IMR-90 (cell line): Measurements from ENCODE around the gene ALDH1A2. TPM values are rescaled to one million over a fixed set of nuclear protein-coding genes. Genes with fewer than 3 reads are reported as not detected.

Source experiments
- ATAC-seq: fragments of 200-7000 bp; cut with Tn5 transposase; 2 replicates; pipeline ENCODE4 v1.9.1; 2020; ENCODE audit warnings: low read depth, mild to moderate bottlenecking, moderate library complexity
- BruUV-seq: library from RNA; stranded (reverse); fragments of 400-500 nt; replicated peaks from 2 replicates; lab custom pipeline; 2021; lab: Mats Ljungman, UMichigan
- CTCF ChIA-PET: fragments of 300-600 bp; formaldehyde crosslinking; extraction: SDS; loops from one replicate; lab custom pipeline; 2021; ENCODE audit warnings: antibody characterized with exemption; lab: Yijun Ruan, JAX
- POLR2A ChIA-PET: fragments of 300-600 bp; sonication (Branson Sonifier 250); formaldehyde crosslinking; loops from one replicate; lab custom pipeline; 2022; ENCODE audit warnings: antibody characterized with exemption; ENCODE audit not compliant: unreplicated experiment; lab: Charles Lee
- DNase-seq: peaks from one replicate; pipeline ENCODE4 v3.0.0; 2013
- H2AFZ ChIP-seq: replicated peaks from 2 replicates; pipeline ENCODE3; 2013; ENCODE audit warnings: low read length, mild to moderate bottlenecking; ENCODE audit not compliant: poor library complexity
- H2AK5ac ChIP-seq: 2 replicates; pipeline ENCODE4 v1.6.1; 2013; ENCODE audit warnings: low read depth, low read length, inconsistent platforms
- H2AK9ac ChIP-seq: replicated peaks from 2 replicates; pipeline ENCODE3; 2013; ENCODE audit warnings: mild to moderate bottlenecking, low read depth, low read length, moderate library complexity; ENCODE audit not compliant: poor library complexity
- H2BK120ac ChIP-seq: 2 replicates; pipeline ENCODE4 v1.6.1; 2013; ENCODE audit warnings: low read depth, low read length, inconsistent platforms
- H2BK15ac ChIP-seq: 3 replicates; pipeline ENCODE4 v1.6.1; 2013; ENCODE audit warnings: low read depth, low read length, inconsistent platforms
- H2BK20ac ChIP-seq: 2 replicates; pipeline ENCODE4 v1.6.1; 2013; ENCODE audit warnings: low read depth, mild to moderate bottlenecking, inconsistent platforms, low read length, moderate library complexity
- H2BK5ac ChIP-seq: 2 replicates; pipeline ENCODE4 v1.6.1; 2013; ENCODE audit warnings: mild to moderate bottlenecking, low read depth, low read length, inconsistent platforms; ENCODE audit not compliant: poor library complexity, severe bottlenecking
- H3K14ac ChIP-seq: replicated peaks from 2 replicates; pipeline ENCODE4 v1.6.1; 2013; ENCODE audit warnings: low read depth, low read length, inconsistent platforms
- H3K18ac ChIP-seq: 2 replicates; pipeline ENCODE4 v1.6.1; 2013; ENCODE audit warnings: low read depth, low read length, control low read depth
- H3K23ac ChIP-seq: 2 replicates; pipeline ENCODE4 v1.6.1; 2013; ENCODE audit warnings: low read depth, low read length, inconsistent platforms
- H3K27ac ChIP-seq: 2 replicates; pipeline ENCODE4 v1.5.1; 2013; ENCODE audit warnings: mild to moderate bottlenecking, control low read depth, low read length; ENCODE audit not compliant: insufficient read depth
- H3K27me3 ChIP-seq: 2 replicates; pipeline ENCODE4 v1.6.1; 2013; ENCODE audit warnings: low read length; ENCODE audit not compliant: control insufficient read depth, insufficient read depth
- H3K36me3 ChIP-seq: 2 replicates; pipeline ENCODE4 v1.6.1; 2013; ENCODE audit warnings: low read length, mixed read lengths; ENCODE audit not compliant: control insufficient read depth, insufficient read depth
- H3K4ac ChIP-seq: 2 replicates; pipeline ENCODE4 v1.6.1; 2013; ENCODE audit warnings: low read depth, low read length, inconsistent platforms
- H3K4me1 ChIP-seq: 2 replicates; pipeline ENCODE4 v1.6.1; 2013; ENCODE audit warnings: low read length, mixed read lengths; ENCODE audit not compliant: control insufficient read depth, insufficient read depth
- H3K4me2 ChIP-seq: 2 replicates; pipeline ENCODE4 v1.6.1; 2013; ENCODE audit warnings: low read depth, mild to moderate bottlenecking, control low read depth, low read length, moderate library complexity
- H3K4me3 ChIP-seq: 2 replicates; pipeline ENCODE4 v1.5.1; 2013; ENCODE audit warnings: low read depth, mild to moderate bottlenecking, control low read depth, low read length, moderate library complexity; ENCODE audit not compliant: insufficient read depth
- H3K56ac ChIP-seq: 2 replicates; pipeline ENCODE4 v1.6.1; 2013; ENCODE audit warnings: low read length, inconsistent platforms; ENCODE audit not compliant: insufficient read depth; ENCODE audit errors: extremely low read depth
- H3K79me1 ChIP-seq, 2 experiments: 2 replicates each; pipeline ENCODE4 v1.6.1; 2013; ENCODE audit warnings: low read length in 2 of 2, inconsistent platforms in 1 of 2, low read depth in 1 of 2
- H3K9ac ChIP-seq: 2 replicates; pipeline ENCODE4 v1.6.1; 2013; ENCODE audit warnings: low read depth, low read length, control low read depth
- H3K9me1 ChIP-seq: 2 replicates; pipeline ENCODE4 v1.6.1; 2013; ENCODE audit warnings: low read length, inconsistent platforms; ENCODE audit not compliant: insufficient read depth
- H3K9me3 ChIP-seq: 2 replicates; pipeline ENCODE4 v1.6.1; 2013; ENCODE audit warnings: low read length; ENCODE audit not compliant: control insufficient read depth, insufficient read depth
- H4K20me1 ChIP-seq: 2 replicates; pipeline ENCODE4 v1.6.1; 2013; ENCODE audit warnings: low read length, inconsistent platforms; ENCODE audit not compliant: insufficient read depth
- H4K5ac ChIP-seq: 2 replicates; pipeline ENCODE4 v1.6.1; 2013; ENCODE audit warnings: mild to moderate bottlenecking, low read depth, low read length, control low read depth
- H4K8ac ChIP-seq, 2 experiments: 2 replicates each; pipeline ENCODE4 v1.6.1; 2013; ENCODE audit warnings: low read depth in 2 of 2, low read length in 2 of 2, control low read depth in 1 of 2, inconsistent platforms in 1 of 2
- H4K91ac ChIP-seq: 2 replicates; pipeline ENCODE4 v1.6.1; 2013; ENCODE audit warnings: low read depth, low read length, inconsistent platforms; ENCODE audit not compliant: insufficient read depth
- BHLHE40 ChIP-seq: fragments of 150-350 bp; IDR thresholded peaks from 2 replicates; pipeline ENCODE4 v1.6.1; 2016; ENCODE audit warnings: mild to moderate bottlenecking, low read depth, low read length
- CEBPB ChIP-seq: IDR thresholded peaks from 2 replicates; pipeline ENCODE4 v1.6.1; 2012; ENCODE audit warnings: low read depth, low read length, improper control_type of control experiment
- CHD1 ChIP-seq: IDR thresholded peaks from 2 replicates; pipeline ENCODE4 v1.6.1; 2012; ENCODE audit warnings: low read depth, low read length, improper control_type of control experiment
- FOS ChIP-seq: fragments of 150-350 bp; IDR thresholded peaks from 2 replicates; pipeline ENCODE4 v1.6.1; 2016; ENCODE audit warnings: low read depth, low read length
- MAFK ChIP-seq: IDR thresholded peaks from 2 replicates; pipeline ENCODE4 v1.6.1; 2012; ENCODE audit warnings: low read depth, low read length, improper control_type of control experiment
- MAZ ChIP-seq: IDR thresholded peaks from 2 replicates; pipeline ENCODE4 v1.6.1; 2012; ENCODE audit warnings: low read depth, mild to moderate bottlenecking, low read length, improper control_type of control experiment, moderate library complexity, borderline replicate concordance
- MXI1 ChIP-seq: IDR thresholded peaks from 2 replicates; pipeline ENCODE4 v1.6.1; 2012; ENCODE audit warnings: low read depth, mild to moderate bottlenecking, low read length, moderate library complexity, borderline replicate concordance
- NFE2L2 ChIP-seq: fragments of 150-350 bp; IDR thresholded peaks from 2 replicates; pipeline ENCODE4 v1.6.1; 2016; ENCODE audit warnings: low read depth, mild to moderate bottlenecking, low read length
- POLR2A ChIP-seq: IDR thresholded peaks from 2 replicates; pipeline ENCODE4 v1.6.1; 2012; ENCODE audit warnings: mild to moderate bottlenecking, low read depth, low read length
- RAD21 ChIP-seq: IDR thresholded peaks from 2 replicates; pipeline ENCODE4 v1.6.1; 2012; ENCODE audit warnings: low read length, improper control_type of control experiment
- RCOR1 ChIP-seq: IDR thresholded peaks from 2 replicates; pipeline ENCODE4 v1.6.1; 2012; ENCODE audit warnings: mild to moderate bottlenecking, low read length, improper control_type of control experiment; ENCODE audit not compliant: insufficient replicate concordance
- RFX5 ChIP-seq: IDR thresholded peaks from 2 replicates; pipeline ENCODE4 v1.8.0; 2012; ENCODE audit warnings: low read depth, mild to moderate bottlenecking, low read length, moderate library complexity
- SMC3 ChIP-seq: fragments of 150-350 bp; IDR thresholded peaks from 2 replicates; pipeline ENCODE4 v1.6.1; 2016; ENCODE audit warnings: low read depth, mild to moderate bottlenecking, antibody characterized with exemption, low read length, moderate library complexity
- WGBS, 2 experiments: methylation state at CpG; one replicate each; pipeline versions ENCODE4 v1.1.5 to v1.1.7; 2013; ENCODE audit warnings: missing lambda C conversion rate in 2 of 2; ENCODE audit not compliant: insufficient read length in 1 of 2; ENCODE audit errors: extremely low coverage in 2 of 2; 5-methylcytosine and 5-hydroxymethylcytosine counted together
- dilution Hi-C: fragments of 300-500 bp; cut with HindIII; formaldehyde crosslinking; loops from one replicate; pipeline ENCODE4 v1.14.3; 2018; ENCODE audit warnings: low sequenced_read_pairs; ENCODE audit not compliant: unreplicated experiment
- in situ Hi-C: fragments of 300-500 bp; cut with MboI; formaldehyde crosslinking; loops from 3 replicates; pipeline ENCODE4 v1.14.3; 2019; ENCODE audit warnings: low sequenced_read_pairs, inconsistent platforms, mixed read lengths
- intact Hi-C: fragments of 100-400 bp; cut with micrococcal nuclease; formaldehyde crosslinking; loops from 2 replicates; pipeline ENCODE4 v1.10.0; 2022
- polyA plus RNA-seq, 3 experiments: library from polyadenylated mRNA; depleted of rRNA; stranded (reverse); fragments of >200 nt; gene quantifications; 2 replicates each; pipeline ENCODE4 v1.2.3, GENCODE V29; 2012; ENCODE audit warnings: low replicate concordance in 1 of 3
- total RNA-seq: library from RNA; depleted of rRNA; stranded (reverse); fragments of >200 nt; gene quantifications from 2 replicates; pipeline ENCODE4 v1.2.3, GENCODE V29; 2012
- TF ChIP-seq, protein P1 (sequence below): conservative IDR thresholded peaks from 2 replicates; pipeline ENCODE4 v1.5.1; 2012; ENCODE audit warnings: mild to moderate bottlenecking, low read depth, low read length, improper control_type of control experiment
- TF ChIP-seq, protein P2 (sequence below): fragments of 150-350 bp; IDR thresholded peaks from 2 replicates; pipeline ENCODE4 v1.6.1; 2016; ENCODE audit warnings: low read depth, mild to moderate bottlenecking, low read length, moderate library complexity, borderline replicate concordance
- TF ChIP-seq, protein P3 (sequence below): fragments of 150-350 bp; IDR thresholded peaks from 2 replicates; pipeline ENCODE4 v1.6.1; 2017; ENCODE audit warnings: mild to moderate bottlenecking, antibody characterized with exemption, low read length, low read depth

The ALDH1A2 gene
- total and polyA plus RNA-seq, 2 of the 4 experiments (the other 2 are of a cell fraction) = not detected

DNA sequence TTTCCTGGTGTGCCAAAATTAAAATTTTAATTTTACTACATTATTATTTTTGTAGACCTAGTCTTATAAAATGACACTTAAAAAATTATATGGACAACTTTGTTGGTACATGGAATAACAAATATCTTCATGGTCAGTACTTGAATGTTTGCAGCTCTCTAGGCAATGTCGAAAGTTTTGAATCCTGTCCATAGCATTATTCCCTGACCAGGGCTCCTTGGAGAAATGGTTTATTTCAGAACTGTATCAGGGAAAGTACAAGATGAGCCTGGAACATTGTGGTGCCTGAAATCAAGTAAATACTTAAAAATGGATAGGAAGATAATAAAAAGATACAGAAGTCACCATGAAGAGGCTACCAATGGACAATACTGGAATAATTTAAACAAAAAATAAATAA, 47.6 kb downstream of the ALDH1A2 start:
- POLR2A ChIA-PET = no interaction called here
- Histone ChIP-seq H3K4me2 (no peak overlapping the region), H3K4me1 (no peaks in the 10 kb centered on the region), H4K8ac (no peak overlapping the region), H2BK5ac (no peak overlapping the region), H2BK120ac (no peak overlapping the region), H2BK15ac (no peak overlapping the region), H2AK9ac (no peak overlapping the region), H3K23ac (no peak overlapping the region), H3K56ac (no peak overlapping the region), H3K36me3 (no peaks in the 10 kb centered on the region), H3K27ac (no peak overlapping the region), H4K20me1 (no peaks in the 10 kb centered on the region), H3K9me3 (no peaks in the 10 kb centered on the region), H3K9ac (no peak overlapping the region), H3K9me1 (no peaks in the 10 kb centered on the region), H3K27me3 (peaks cover 2% of the 10 kb centered on the region; the same call in 1 of the 2 replicates), H2AFZ (no peak overlapping the region), H3K4ac (no peak overlapping the region), H2BK20ac (no peak overlapping the region), H3K14ac (no peak overlapping the region), H4K91ac (no peak overlapping the region), H2AK5ac (no peak overlapping the region), H3K4me3 (no peak overlapping the region), H4K5ac (no peak overlapping the region), H3K18ac (no peak overlapping the region), H3K79me1 (no peaks in the 10 kb centered on the region)
- in situ Hi-C loops (no loop called here), dilution Hi-C loops (no loop called here), intact Hi-C loops (no loop called here)
- WGBS, 2 experiments = no CpG with 5 or more reads among the region's 1 CpG
- ATAC-seq = no peak
- BruUV-seq = no TSS peak
- CTCF ChIA-PET = no interaction called here
- DNase-seq = no peak
- TF ChIP-seq, protein P1, sequence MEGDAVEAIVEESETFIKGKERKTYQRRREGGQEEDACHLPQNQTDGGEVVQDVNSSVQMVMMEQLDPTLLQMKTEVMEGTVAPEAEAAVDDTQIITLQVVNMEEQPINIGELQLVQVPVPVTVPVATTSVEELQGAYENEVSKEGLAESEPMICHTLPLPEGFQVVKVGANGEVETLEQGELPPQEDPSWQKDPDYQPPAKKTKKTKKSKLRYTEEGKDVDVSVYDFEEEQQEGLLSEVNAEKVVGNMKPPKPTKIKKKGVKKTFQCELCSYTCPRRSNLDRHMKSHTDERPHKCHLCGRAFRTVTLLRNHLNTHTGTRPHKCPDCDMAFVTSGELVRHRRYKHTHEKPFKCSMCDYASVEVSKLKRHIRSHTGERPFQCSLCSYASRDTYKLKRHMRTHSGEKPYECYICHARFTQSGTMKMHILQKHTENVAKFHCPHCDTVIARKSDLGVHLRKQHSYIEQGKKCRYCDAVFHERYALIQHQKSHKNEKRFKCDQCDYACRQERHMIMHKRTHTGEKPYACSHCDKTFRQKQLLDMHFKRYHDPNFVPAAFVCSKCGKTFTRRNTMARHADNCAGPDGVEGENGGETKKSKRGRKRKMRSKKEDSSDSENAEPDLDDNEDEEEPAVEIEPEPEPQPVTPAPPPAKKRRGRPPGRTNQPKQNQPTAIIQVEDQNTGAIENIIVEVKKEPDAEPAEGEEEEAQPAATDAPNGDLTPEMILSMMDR = no peak
- TF ChIP-seq MAZ = no peak
- TF ChIP-seq CHD1 = no peak
- TF ChIP-seq CEBPB = no peak
- no peak for TF ChIP-seq BHLHE40
- TF ChIP-seq FOS = no peak
- TF ChIP-seq, protein P2, sequence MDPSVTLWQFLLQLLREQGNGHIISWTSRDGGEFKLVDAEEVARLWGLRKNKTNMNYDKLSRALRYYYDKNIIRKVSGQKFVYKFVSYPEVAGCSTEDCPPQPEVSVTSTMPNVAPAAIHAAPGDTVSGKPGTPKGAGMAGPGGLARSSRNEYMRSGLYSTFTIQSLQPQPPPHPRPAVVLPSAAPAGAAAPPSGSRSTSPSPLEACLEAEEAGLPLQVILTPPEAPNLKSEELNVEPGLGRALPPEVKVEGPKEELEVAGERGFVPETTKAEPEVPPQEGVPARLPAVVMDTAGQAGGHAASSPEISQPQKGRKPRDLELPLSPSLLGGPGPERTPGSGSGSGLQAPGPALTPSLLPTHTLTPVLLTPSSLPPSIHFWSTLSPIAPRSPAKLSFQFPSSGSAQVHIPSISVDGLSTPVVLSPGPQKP = no peak
- TF ChIP-seq, protein P3, sequence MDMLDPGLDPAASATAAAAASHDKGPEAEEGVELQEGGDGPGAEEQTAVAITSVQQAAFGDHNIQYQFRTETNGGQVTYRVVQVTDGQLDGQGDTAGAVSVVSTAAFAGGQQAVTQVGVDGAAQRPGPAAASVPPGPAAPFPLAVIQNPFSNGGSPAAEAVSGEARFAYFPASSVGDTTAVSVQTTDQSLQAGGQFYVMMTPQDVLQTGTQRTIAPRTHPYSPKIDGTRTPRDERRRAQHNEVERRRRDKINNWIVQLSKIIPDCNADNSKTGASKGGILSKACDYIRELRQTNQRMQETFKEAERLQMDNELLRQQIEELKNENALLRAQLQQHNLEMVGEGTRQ = no peak
- TF ChIP-seq MXI1 = no peak
- no peak for TF ChIP-seq RCOR1
- no peak for TF ChIP-seq POLR2A
- no peak for TF ChIP-seq RAD21
- TF ChIP-seq NFE2L2 = no peak
- TF ChIP-seq RFX5 = no peak
- TF ChIP-seq SMC3 = no peak
- TF ChIP-seq MAFK = no peak
